UCSD-AML1 (cell line): ENCODE measurements around the gene C2orf68.
"Not testable (repeated sequence)": the region's sequence is repeated elsewhere in the genome, so short reads cannot be mapped to it uniquely, and the experiment has no call there.

Experiments
- DNase-seq: peaks from one replicate; lab custom pipeline; 2025; ENCODE audit not compliant: unreplicated experiment; lab: John Stamatoyannopoulos, UW

C2orf68 gene

DNA sequence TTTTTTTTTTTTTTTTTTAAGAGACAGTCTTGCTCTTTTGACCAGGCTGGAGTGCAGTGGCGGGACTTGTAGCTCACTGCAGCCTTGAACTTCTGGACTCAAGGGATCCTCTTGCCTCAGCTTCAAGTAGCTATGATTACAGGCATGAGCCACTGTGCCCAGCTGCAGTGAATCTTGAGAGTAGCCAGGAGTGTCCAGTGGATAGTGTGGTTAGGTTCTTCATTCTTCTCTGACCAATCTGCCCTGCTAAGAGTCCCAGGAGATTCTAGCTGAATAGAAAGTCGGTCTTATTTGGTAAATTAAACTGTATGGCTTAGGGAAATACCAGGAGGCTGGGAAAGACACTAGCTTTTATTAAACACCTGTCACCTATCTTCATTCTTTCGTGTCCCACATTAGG lies 19.4 kb upstream of the C2orf68 start:
- no peak for DNase-seq

DNA sequence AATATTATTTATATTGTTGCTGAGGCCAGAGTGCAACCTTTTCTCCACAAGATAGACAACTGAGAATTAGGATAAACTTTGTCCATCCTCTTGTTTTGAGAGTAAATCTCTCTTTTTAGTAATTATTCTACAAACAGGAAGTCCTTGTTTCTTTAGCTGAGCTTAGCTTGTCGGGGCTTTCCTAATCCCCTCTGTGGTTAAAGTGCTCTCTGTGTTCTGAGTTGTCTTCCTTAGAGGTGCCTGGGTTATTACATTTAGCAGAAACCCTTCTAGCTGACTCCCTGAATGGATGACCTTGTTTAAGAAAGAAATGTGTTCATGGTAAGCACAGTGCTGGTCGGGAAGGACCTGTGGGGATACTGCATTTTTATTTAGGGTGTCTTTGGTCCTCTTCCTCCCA lies 16.8 kb upstream of the C2orf68 start:
- no peak for DNase-seq

DNA sequence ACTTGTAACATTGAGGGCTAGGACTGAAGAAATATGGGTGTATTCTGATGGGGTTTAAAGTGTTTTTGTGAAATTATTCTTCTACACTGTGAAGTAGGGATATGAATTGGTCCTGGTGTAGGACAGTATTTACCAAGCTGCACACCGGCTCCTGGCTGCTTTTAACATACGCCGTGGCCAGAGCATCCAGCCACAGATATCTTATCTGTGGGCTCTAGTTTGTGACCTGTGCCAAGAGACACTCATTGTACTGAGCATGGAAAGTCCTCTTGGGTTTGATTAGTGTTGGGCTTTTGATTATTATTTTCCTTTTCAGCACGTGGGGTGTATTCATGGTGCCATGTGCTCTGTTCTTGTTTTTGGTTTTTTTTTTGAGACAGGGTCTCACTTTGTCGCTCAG lies 12.1 kb upstream of the C2orf68 start:
- no peak for DNase-seq

GRCh38 chr2:85621338-85621737 lies 9.5 kb upstream of the C2orf68 start:
- no peak for DNase-seq

- no peak for DNase-seq
Observed at GRCh38 chr2:85619617-85620016, 7.8 kb upstream of the C2orf68 start.

- DNase-seq, result not testable (repeated sequence)
Observed at GRCh38 chr2:85617723-85618122, 5.9 kb upstream of the C2orf68 start.

GRCh38 chr2:85615413-85615728 lies 3.5 kb upstream of the C2orf68 start:
- DNase-seq, result no peak

DNA sequence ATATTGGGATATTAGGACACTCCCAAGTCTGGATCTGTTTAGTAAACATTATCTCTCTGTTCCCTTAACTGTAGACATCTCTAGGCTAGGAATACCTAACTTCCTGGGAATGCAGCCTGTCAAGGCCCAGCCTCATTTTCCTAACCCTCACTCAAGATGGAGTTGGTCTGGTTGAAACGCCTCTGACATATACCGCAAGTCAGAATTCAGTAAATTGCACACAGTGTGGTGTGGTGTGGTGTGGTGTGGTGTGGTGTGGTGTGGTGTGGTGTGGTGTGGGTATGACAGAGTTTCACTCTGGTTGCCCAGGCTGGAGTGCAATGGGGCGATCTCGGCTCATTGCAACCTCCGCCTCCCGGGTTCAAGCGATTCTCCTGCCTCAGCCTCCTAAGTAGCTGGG lies 2.9 kb upstream of the C2orf68 start:
- not testable (repeated sequence) for DNase-seq

- DNase-seq, result no peak
Observed at GRCh38 chr2:85613717-85614515, 2.0 kb upstream of the C2orf68 start.

DNA sequence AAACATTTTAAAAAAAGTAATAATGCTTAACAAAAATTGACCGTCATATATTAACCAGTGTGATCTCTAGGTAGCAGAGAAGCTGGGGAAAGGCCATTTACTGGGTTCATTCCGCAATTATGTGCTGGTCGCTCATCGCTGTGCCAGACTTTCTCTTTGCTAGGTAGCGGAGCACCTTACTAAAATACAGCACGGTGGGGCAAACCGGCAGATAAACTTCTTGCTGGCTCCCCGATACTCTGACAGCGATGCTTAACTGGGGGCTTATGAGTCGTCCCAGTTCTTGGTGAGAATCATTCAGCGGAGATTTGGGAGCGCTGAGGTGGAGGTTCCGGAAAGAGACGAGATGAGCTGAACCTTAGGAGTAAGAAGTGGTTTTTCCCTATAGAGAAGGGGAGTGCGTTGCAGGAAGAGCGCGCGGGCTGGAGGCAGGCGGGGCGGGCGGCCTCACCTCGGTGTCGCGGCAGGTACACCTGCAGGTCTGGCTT lies 605 bp downstream of the C2orf68 start:
- DNase-seq, result no peak

- DNase-seq, result no peak
Observed at GRCh38 chr2:85607268-85608215, 4.3 kb downstream of the C2orf68 start.

DNA sequence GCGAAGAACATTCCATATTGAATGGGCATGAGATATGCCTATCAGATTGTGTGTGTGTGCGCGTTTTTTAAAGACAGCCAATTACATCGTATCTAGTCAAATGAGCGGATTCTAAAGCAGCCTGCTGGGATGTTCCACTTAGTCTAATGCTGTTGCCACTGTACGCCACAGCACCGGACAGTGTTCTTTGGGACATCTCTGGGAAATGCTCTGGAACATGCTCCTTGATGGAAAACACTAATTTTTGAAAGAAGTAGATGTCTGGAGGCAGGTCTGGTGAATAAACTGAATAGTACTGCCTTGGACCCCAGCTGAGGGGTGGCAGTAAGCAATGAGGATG lies 5.8 kb downstream of the C2orf68 start:
- no peak for DNase-seq

GRCh38 chr2:85605406-85606115 lies 6.3 kb downstream of the C2orf68 start:
- no peak for DNase-seq

- no peak for DNase-seq
Observed at GRCh38 chr2:85604568-85605339, 7.1 kb downstream of the C2orf68 start.

DNA sequence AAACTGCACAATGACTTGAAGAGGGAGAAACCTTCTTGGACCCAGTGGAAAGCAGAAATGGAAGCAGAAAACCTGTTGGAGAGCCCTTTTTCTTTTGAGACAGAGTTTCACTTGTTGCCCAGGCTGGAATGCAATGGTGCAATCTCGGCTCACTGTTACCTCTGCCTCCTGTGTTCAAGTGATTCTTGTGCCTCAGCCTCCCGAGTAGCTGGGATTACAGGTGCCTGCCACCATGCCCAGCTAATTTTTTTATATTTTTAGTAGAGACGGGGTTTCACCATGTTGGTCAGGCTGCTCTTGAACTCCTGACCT lies 7.8 kb downstream of the C2orf68 start:
- not testable (repeated sequence) for DNase-seq

DNA sequence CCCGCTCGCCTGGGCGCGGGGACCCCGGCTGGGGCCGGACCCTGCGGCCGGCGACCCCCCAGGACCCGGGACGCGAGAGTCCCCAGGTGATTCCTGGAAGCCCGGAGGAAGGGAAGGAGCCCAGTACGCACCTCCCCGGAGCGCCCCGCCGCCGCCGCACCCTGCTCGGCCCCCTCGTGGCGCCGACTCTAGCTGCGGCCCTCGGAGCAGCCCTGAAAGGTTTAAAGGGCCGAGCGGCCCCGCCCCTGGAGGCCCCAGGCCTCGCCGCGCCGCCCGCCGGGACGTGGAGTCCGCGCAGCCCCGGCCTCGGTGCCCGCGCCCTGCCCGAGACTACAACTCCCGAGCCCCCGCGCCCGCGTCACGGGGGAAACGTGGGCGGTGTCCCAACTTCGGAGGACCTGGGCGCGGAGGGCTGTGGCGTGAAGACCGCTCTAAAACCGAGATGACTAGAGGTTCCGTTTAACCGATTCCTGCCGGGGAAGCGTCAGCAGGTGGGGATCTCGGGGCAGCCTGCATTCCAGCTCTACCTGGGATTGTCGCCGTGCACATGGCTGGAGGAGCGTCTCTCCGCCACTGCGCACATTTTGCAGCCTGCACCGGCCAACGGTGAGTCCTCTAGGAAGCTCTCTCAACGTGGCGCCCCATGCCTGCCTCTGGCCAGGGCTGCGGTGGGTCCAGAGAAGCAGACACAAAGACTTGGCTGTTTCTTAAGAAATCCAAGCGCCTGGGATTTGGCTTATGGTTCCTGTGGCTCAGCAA lies 9.2 kb downstream of the C2orf68 start, which contains the start of gene TMEM150A:
TMEM150A (minus strand) TSS at position 223 of the 759 bp plus-strand sequence. CDS start 750 bp downstream, outside the sequence.
- peak; percentile 94 for DNase-seq

- DNase-seq, result no peak
Observed at GRCh38 chr2:85601771-85602475, 9.9 kb downstream of the C2orf68 start.

DNA sequence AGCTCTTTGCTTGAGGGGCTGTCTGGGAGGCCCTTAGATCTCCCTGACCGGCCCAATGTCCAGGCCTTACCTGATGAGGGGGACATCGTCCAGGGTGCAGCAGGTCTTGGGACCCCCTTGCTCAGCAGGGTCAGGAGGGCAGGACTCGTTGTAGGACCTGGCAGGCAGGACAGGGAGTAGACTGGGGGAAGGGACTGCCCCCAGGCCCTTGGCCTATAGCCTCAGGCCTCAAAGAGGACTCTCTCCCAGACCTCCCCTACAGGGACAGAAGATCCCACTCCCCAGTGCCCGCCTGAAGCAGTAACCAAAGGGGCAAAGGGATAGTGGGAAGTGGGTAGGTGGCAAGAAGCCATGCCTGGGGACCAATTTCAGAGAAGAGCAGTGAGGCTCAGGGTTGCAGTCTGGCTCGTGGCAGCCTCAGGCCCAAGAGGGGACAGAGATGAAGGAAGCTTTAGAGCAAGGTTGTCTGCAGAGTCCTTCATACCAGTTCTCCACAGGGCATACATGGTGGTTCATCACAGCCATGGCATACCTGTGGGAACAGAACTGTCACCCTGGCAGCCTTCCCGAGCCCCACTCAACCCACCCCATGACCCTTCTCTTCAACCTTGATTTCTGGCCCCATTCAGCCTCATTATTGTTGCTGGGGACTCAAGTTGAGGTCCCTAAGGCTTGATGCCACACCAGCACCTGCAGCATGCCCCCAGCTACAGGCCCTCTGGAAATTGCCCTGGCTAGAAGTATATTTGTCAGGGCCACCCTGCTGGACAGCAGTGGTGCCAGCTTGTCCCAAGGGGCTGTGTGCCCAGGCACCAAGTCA lies 10.7 kb downstream of the C2orf68 start:
- no peak for DNase-seq

DNA sequence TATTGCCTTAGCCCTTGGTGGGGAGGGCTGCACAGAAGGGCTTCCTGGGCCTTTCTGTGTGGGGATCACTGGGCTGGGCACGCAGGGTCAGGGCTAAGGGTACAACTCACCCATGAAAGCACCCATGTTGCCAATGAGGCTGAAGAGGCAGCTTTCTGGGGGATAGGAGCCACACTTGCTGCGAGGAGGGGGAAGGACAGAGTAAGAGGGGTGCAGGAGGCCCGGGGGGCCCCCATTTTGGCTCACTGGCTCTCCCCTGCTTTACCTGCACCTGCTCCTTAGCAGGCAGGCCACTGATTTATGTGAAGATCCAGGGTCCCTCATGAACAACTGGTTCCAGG lies 11.7 kb downstream of the C2orf68 start:
- DNase-seq, result no peak
